GM12878 (cell line): ENCODE measurements around the gene NASP. TPM values are rescaled to one million over a fixed set of nuclear protein-coding genes. Genes with fewer than 3 reads are reported as not detected.

ENCODE experiments used
- CREM ChIP-seq: IDR thresholded peaks from 2 replicates; pipeline ENCODE4 v1.6.1; 2014; ENCODE audit warnings: antibody characterized with exemption, low read depth
- EZH2 ChIP-seq: IDR thresholded peaks from 2 replicates; pipeline ENCODE4 v1.6.1; 2012; ENCODE audit warnings: low read depth, mild to moderate bottlenecking, control low read depth, inconsistent platforms, low read length, borderline replicate concordance; ENCODE audit not compliant: control insufficient read depth
- FOXK2 ChIP-seq: fragments of 450-650 bp; IDR thresholded peaks from 2 replicates; pipeline ENCODE4 v1.6.1; 2017; ENCODE audit warnings: mild to moderate bottlenecking, moderate library complexity
- KAT2A ChIP-seq: conservative IDR thresholded peaks from 2 replicates; pipeline ENCODE4 v1.6.1; 2011; ENCODE audit warnings: low read depth, low read length; ENCODE audit not compliant: control insufficient read depth
- MXI1 ChIP-seq: fragments of 150-350 bp; IDR thresholded peaks from 2 replicates; pipeline ENCODE4 v1.6.1; 2011; ENCODE audit warnings: low read depth, mild to moderate bottlenecking, inconsistent platforms, low read length, improper control_type of control experiment
- NR2C1 ChIP-seq: fragments of 450-650 bp; IDR thresholded peaks from 2 replicates; pipeline ENCODE4 v1.6.1; 2017; ENCODE audit warnings: antibody characterized with exemption, mild to moderate bottlenecking, moderate library complexity
- PAX5 ChIP-seq: IDR thresholded peaks from 2 replicates; pipeline ENCODE4 v1.6.1; 2011; ENCODE audit warnings: low read depth, low read length, borderline replicate concordance
- POLR2AphosphoS2 ChIP-seq: IDR thresholded peaks from 2 replicates; pipeline ENCODE4 v1.6.1; 2011; ENCODE audit warnings: low read depth, mild to moderate bottlenecking, low read length, improper control_type of control experiment, moderate library complexity
- RELA ChIP-seq: fragments of 450-650 bp; IDR thresholded peaks from 2 replicates; pipeline ENCODE4 v1.8.0; 2014; ENCODE audit warnings: borderline replicate concordance; ENCODE audit not compliant: partially characterized antibody
- RFX5 ChIP-seq: IDR thresholded peaks from 2 replicates; pipeline ENCODE4 v1.6.1; 2011; ENCODE audit warnings: low read depth, low read length, improper control_type of control experiment
- SMAD1 ChIP-seq: fragments of 450-650 bp; IDR thresholded peaks from 2 replicates; pipeline ENCODE4 v1.6.1; 2018; ENCODE audit warnings: mild to moderate bottlenecking, low read depth; ENCODE audit not compliant: partially characterized antibody
- ZBED1 ChIP-seq: IDR thresholded peaks from 2 replicates; pipeline ENCODE4 v1.6.1; 2016; ENCODE audit warnings: borderline replicate concordance
- ZNF384 ChIP-seq: IDR thresholded peaks from 2 replicates; pipeline ENCODE4 v1.6.1; 2012; ENCODE audit warnings: low read depth, mild to moderate bottlenecking, low read length, improper control_type of control experiment, borderline replicate concordance
- polyA plus RNA-seq, 11 experiments: library from polyadenylated mRNA; depleted of rRNA in 4 of 11; unstranded in 6 of 11; stranded (reverse) in 5 of 11; fragments of >200 nt; fragmentation: Nextera tagmentation in 4 of 11; fragmentation: Illumina TruSeq in 1 of 11; extraction: Ambion mirVana in 4 of 11; extraction: Trizol in 1 of 11; gene quantifications; 1 replicate in 1 of 11; 2 replicates in 10 of 11; pipeline versions ENCODE4 v1.2.1 to v1.2.3, GENCODE V29; 2011 to 2016; ENCODE audit warnings: inconsistent platforms in 2 of 11, missing spikeins in 2 of 11, low read depth in 1 of 11
- total RNA-seq, 4 experiments: library from RNA; depleted of rRNA in 3 of 4; stranded (reverse); fragments of >200 nt in 3 of 4; fragmentation: Illumina TruSeq in 1 of 4; extraction: Trizol in 1 of 4; gene quantifications; 2 replicates each; pipeline versions ENCODE4 v1.2.1 to v1.2.3, GENCODE V29; 2013 to 2021
- TF ChIP-seq, protein P1 (sequence below): IDR thresholded peaks from 2 replicates; pipeline ENCODE4 v1.6.1; 2012; ENCODE audit warnings: low read length, inconsistent platforms
- TF ChIP-seq, protein P2 (sequence below): fragments of 450-650 bp; formaldehyde crosslinking; IDR thresholded peaks from 2 replicates; pipeline ENCODE4 v1.4.0; 2022; ENCODE audit warnings: mild to moderate bottlenecking, moderate library complexity
- TF ChIP-seq, protein P3 (sequence below): IDR thresholded peaks from 2 replicates; pipeline ENCODE4 v1.6.1; 2011; ENCODE audit warnings: mild to moderate bottlenecking, low read depth, low read length, moderate library complexity; ENCODE audit not compliant: insufficient replicate concordance
- TF ChIP-seq, protein P4 (sequence below): fragments of 450-650 bp; formaldehyde crosslinking; IDR thresholded peaks from 2 replicates; pipeline ENCODE4 v1.4.0; 2020; ENCODE audit warnings: mild to moderate bottlenecking, moderate library complexity
- TF ChIP-seq, protein P5 (sequence below): fragments of 150-350 bp; IDR thresholded peaks from 2 replicates; pipeline ENCODE4 v1.6.1; 2016; ENCODE audit warnings: low read depth, low read length

NASP gene
- total and polyA plus RNA-seq, 10 of the 15 experiments (the other 5 are each of a cell fraction or from before 2014, with no cell fraction given) = 111 to 321 (median 205) TPM

DNA sequence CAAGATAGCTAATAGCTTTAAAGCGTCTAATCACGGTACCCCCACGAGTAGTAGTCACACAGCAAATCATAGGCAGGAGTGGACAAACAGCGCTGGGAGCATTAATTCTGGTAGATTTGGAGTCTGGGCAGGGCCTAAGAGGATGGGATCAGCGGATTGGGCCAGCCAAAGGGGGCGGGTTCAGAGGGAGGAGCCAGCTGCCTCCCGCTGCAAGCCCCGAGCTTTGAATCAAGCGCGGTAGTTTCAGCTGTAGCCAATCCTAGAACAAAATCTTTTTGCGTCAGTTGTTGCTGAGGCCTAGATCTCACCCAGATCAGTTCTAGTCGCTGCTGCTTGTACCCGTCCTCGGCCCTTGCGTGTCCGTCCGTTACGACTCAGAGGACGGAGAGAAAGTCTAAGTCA is 576 bp upstream of the NASP start (continued):
- TF ChIP-seq RELA (no peak), FOXK2 (no peak), RFX5 (peak; percentile 100), MXI1 (peak; percentile 74; the same call in 1 of the 2 replicates), CREM (peak; percentile 93), POLR2AphosphoS2 (no peak), EZH2 (no peak), ZNF384 (no peak), KAT2A (no peak), PAX5 (no peak), SMAD1 (no peak), ZBED1 (no peak), NR2C1 (no peak)
- TF ChIP-seq, protein P1, sequence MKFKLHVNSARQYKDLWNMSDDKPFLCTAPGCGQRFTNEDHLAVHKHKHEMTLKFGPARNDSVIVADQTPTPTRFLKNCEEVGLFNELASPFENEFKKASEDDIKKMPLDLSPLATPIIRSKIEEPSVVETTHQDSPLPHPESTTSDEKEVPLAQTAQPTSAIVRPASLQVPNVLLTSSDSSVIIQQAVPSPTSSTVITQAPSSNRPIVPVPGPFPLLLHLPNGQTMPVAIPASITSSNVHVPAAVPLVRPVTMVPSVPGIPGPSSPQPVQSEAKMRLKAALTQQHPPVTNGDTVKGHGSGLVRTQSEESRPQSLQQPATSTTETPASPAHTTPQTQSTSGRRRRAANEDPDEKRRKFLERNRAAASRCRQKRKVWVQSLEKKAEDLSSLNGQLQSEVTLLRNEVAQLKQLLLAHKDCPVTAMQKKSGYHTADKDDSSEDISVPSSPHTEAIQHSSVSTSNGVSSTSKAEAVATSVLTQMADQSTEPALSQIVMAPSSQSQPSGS = no peak
- TF ChIP-seq, protein P2, sequence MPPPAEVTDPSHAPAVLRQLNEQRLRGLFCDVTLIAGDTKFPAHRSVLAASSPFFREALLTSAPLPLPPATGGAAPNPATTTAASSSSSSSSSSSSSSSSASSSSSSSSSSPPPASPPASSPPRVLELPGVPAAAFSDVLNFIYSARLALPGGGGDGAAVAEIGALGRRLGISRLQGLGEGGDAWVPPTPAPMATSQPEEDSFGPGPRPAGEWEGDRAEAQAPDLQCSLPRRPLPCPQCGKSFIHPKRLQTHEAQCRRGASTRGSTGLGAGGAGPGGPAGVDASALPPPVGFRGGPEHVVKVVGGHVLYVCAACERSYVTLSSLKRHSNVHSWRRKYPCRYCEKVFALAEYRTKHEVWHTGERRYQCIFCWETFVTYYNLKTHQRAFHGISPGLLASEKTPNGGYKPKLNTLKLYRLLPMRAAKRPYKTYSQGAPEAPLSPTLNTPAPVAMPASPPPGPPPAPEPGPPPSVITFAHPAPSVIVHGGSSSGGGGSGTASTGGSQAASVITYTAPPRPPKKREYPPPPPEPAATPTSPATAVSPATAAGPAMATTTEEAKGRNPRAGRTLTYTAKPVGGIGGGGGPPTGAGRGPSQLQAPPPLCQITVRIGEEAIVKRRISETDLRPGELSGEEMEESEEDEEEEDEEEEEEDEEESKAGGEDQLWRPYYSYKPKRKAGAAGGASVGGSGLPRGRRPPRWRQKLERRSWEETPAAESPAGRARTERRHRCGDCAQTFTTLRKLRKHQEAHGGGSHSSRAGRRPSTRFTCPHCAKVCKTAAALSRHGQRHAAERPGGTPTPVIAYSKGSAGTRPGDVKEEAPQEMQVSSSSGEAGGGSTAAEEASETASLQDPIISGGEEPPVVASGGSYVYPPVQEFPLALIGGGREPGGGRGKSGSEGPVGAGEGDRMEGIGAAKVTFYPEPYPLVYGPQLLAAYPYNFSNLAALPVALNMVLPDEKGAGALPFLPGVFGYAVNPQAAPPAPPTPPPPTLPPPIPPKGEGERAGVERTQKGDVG = no peak
- TF ChIP-seq, protein P3, sequence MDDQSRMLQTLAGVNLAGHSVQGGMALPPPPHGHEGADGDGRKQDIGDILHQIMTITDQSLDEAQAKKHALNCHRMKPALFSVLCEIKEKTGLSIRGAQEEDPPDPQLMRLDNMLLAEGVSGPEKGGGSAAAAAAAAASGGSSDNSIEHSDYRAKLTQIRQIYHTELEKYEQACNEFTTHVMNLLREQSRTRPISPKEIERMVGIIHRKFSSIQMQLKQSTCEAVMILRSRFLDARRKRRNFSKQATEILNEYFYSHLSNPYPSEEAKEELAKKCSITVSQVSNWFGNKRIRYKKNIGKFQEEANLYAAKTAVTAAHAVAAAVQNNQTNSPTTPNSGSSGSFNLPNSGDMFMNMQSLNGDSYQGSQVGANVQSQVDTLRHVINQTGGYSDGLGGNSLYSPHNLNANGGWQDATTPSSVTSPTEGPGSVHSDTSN = peak; percentile 37
- TF ChIP-seq, protein P4, sequence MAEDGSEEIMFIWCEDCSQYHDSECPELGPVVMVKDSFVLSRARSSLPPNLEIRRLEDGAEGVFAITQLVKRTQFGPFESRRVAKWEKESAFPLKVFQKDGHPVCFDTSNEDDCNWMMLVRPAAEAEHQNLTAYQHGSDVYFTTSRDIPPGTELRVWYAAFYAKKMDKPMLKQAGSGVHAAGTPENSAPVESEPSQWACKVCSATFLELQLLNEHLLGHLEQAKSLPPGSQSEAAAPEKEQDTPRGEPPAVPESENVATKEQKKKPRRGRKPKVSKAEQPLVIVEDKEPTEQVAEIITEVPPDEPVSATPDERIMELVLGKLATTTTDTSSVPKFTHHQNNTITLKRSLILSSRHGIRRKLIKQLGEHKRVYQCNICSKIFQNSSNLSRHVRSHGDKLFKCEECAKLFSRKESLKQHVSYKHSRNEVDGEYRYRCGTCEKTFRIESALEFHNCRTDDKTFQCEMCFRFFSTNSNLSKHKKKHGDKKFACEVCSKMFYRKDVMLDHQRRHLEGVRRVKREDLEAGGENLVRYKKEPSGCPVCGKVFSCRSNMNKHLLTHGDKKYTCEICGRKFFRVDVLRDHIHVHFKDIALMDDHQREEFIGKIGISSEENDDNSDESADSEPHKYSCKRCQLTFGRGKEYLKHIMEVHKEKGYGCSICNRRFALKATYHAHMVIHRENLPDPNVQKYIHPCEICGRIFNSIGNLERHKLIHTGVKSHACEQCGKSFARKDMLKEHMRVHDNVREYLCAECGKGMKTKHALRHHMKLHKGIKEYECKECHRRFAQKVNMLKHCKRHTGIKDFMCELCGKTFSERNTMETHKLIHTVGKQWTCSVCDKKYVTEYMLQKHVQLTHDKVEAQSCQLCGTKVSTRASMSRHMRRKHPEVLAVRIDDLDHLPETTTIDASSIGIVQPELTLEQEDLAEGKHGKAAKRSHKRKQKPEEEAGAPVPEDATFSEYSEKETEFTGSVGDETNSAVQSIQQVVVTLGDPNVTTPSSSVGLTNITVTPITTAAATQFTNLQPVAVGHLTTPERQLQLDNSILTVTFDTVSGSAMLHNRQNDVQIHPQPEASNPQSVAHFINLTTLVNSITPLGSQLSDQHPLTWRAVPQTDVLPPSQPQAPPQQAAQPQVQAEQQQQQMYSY (CRISPR knock-in tag) = no peak
- TF ChIP-seq, protein P5, sequence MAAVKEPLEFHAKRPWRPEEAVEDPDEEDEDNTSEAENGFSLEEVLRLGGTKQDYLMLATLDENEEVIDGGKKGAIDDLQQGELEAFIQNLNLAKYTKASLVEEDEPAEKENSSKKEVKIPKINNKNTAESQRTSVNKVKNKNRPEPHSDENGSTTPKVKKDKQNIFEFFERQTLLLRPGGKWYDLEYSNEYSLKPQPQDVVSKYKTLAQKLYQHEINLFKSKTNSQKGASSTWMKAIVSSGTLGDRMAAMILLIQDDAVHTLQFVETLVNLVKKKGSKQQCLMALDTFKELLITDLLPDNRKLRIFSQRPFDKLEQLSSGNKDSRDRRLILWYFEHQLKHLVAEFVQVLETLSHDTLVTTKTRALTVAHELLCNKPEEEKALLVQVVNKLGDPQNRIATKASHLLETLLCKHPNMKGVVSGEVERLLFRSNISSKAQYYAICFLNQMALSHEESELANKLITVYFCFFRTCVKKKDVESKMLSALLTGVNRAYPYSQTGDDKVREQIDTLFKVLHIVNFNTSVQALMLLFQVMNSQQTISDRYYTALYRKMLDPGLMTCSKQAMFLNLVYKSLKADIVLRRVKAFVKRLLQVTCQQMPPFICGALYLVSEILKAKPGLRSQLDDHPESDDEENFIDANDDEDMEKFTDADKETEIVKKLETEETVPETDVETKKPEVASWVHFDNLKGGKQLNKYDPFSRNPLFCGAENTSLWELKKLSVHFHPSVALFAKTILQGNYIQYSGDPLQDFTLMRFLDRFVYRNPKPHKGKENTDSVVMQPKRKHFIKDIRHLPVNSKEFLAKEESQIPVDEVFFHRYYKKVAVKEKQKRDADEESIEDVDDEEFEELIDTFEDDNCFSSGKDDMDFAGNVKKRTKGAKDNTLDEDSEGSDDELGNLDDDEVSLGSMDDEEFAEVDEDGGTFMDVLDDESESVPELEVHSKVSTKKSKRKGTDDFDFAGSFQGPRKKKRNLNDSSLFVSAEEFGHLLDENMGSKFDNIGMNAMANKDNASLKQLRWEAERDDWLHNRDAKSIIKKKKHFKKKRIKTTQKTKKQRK = no peak
